Measurements from ENCODE around the gene GAREM2.

DNA sequence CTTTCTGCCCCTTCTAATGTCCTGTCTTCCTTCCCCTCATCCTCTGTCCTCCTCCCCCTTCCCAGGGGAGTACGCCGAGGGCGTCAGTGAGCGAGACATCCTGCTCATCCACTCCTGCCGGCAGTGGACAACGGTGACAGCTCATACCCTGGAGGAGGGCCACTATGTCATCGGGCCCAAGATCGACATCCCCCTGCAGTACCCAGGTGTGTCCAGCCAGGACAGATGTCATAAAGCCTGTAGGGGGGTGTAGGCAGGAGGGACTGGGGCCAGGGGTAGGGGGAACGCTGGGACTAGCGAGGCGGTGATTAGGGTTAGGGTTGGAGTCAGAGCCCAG is 3.4 kb downstream of the GAREM2 start:
- TF ChIP-seq, protein P1, sequence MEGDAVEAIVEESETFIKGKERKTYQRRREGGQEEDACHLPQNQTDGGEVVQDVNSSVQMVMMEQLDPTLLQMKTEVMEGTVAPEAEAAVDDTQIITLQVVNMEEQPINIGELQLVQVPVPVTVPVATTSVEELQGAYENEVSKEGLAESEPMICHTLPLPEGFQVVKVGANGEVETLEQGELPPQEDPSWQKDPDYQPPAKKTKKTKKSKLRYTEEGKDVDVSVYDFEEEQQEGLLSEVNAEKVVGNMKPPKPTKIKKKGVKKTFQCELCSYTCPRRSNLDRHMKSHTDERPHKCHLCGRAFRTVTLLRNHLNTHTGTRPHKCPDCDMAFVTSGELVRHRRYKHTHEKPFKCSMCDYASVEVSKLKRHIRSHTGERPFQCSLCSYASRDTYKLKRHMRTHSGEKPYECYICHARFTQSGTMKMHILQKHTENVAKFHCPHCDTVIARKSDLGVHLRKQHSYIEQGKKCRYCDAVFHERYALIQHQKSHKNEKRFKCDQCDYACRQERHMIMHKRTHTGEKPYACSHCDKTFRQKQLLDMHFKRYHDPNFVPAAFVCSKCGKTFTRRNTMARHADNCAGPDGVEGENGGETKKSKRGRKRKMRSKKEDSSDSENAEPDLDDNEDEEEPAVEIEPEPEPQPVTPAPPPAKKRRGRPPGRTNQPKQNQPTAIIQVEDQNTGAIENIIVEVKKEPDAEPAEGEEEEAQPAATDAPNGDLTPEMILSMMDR (IDR thresholded peaks at IDR 0.05; ENCODE audit: insufficient read depth, low read depth, low read length): no peak
- no peak for TF ChIP-seq EZH2 (IDR thresholded peaks at IDR 0.05; ENCODE audit: insufficient read depth, low read length)
